KMS-11 (cell line): Measurements from ENCODE around the gene HIVEP1.
"Not testable (repeated sequence)": the region's sequence is repeated elsewhere in the genome, so short reads cannot be mapped to it uniquely, and the experiment has no call there.

Experiments used
- H2AFZ ChIP-seq: fragments of 200-600 bp; sonication (generic); 2 replicates; pipeline ENCODE4 v1.6.1; 2016; ENCODE audit warnings: antibody characterized with exemption, mixed run types, low read depth
- H3K27ac ChIP-seq: fragments of 200-600 bp; sonication (generic); 2 replicates; pipeline ENCODE4 v1.6.1; 2016; ENCODE audit warnings: mild to moderate bottlenecking, mixed run types
- H3K27me3 ChIP-seq: fragments of 200-600 bp; sonication (generic); 2 replicates; pipeline ENCODE4 v1.6.1; 2017; ENCODE audit warnings: mild to moderate bottlenecking, low read depth, mixed run types, moderate library complexity; ENCODE audit not compliant: insufficient read depth
- H3K36me3 ChIP-seq: fragments of 200-600 bp; sonication (generic); 2 replicates; pipeline ENCODE4 v1.6.1; 2017; ENCODE audit warnings: mild to moderate bottlenecking, mixed run types; ENCODE audit not compliant: insufficient read depth
- H3K4me1 ChIP-seq: fragments of 200-600 bp; sonication (generic); 2 replicates; pipeline ENCODE4 v1.6.1; 2016; ENCODE audit warnings: mild to moderate bottlenecking, low read depth, mixed run types; ENCODE audit not compliant: poor library complexity, severe bottlenecking
- H3K4me2 ChIP-seq: fragments of 200-600 bp; sonication (generic); 2 replicates; pipeline ENCODE4 v1.7.0; 2016; ENCODE audit warnings: mild to moderate bottlenecking, mixed run types
- H3K4me3 ChIP-seq: fragments of 200-600 bp; sonication (generic); IDR thresholded peaks from 2 replicates; pipeline ENCODE4 v1.6.1; 2017; ENCODE audit warnings: low read depth, low read length, mixed read lengths; ENCODE audit not compliant: insufficient read depth
- H3K79me2 ChIP-seq: fragments of 200-600 bp; sonication (generic); 2 replicates; pipeline ENCODE4 v1.6.1; 2016; ENCODE audit warnings: low read depth, mixed run types; ENCODE audit not compliant: insufficient read depth
- H3K9ac ChIP-seq: fragments of 200-600 bp; sonication (generic); 2 replicates; pipeline ENCODE4 v1.6.1; 2016; ENCODE audit warnings: mild to moderate bottlenecking, mixed run types
- H4K20me1 ChIP-seq: fragments of 200-600 bp; sonication (generic); 2 replicates; pipeline ENCODE4 v1.6.1; 2016; ENCODE audit warnings: mild to moderate bottlenecking, mixed run types; ENCODE audit not compliant: insufficient read depth
- TF ChIP-seq, protein P1 (sequence below): fragments of 200-600 bp; sonication (generic); conservative IDR thresholded peaks from 2 replicates; pipeline ENCODE4 v1.6.1; 2017; ENCODE audit warnings: low read depth, mild to moderate bottlenecking, antibody characterized with exemption, low read length, moderate library complexity, mixed read lengths

HIVEP1 gene

DNA sequence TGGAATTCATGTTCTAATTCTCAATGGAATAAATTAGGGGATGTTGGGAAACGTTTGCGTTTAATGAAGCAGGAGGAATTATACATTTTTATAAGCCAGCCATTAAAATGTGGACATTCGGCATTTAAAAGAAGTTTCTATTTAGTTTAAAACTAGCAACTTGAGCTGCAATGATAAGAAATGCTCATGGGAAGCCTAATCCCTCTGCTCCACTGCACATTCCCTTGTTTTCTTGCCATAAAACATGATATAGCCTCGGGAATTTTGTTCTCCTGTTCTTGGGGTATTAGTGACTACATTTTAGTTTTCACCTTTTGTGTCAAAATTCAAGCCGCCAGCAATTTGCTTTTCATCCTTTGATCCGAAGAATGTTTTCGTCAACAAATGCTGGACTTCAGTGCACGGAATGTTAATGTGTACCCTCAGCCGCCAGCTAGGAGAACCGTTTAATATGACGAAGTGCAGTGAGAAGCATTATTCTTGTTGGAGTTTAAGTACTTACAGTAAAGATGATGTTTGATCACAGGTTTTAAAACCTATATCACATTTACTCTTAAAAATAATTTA is 137.9 kb downstream of the HIVEP1 start:
- no peaks in the 10 kb centered on the region for H3K4me1 ChIP-seq
- H3K27me3 ChIP-seq = no peaks in the 10 kb centered on the region
- no peak overlapping the region for H3K4me3 ChIP-seq
- TF ChIP-seq, protein P1, sequence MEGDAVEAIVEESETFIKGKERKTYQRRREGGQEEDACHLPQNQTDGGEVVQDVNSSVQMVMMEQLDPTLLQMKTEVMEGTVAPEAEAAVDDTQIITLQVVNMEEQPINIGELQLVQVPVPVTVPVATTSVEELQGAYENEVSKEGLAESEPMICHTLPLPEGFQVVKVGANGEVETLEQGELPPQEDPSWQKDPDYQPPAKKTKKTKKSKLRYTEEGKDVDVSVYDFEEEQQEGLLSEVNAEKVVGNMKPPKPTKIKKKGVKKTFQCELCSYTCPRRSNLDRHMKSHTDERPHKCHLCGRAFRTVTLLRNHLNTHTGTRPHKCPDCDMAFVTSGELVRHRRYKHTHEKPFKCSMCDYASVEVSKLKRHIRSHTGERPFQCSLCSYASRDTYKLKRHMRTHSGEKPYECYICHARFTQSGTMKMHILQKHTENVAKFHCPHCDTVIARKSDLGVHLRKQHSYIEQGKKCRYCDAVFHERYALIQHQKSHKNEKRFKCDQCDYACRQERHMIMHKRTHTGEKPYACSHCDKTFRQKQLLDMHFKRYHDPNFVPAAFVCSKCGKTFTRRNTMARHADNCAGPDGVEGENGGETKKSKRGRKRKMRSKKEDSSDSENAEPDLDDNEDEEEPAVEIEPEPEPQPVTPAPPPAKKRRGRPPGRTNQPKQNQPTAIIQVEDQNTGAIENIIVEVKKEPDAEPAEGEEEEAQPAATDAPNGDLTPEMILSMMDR = no peak
- H3K9ac ChIP-seq = no peak overlapping the region
- H3K27ac ChIP-seq = no peak overlapping the region
- no peaks in the 10 kb centered on the region for H3K79me2 ChIP-seq
- no peak overlapping the region for H3K4me2 ChIP-seq
- no peaks in the 10 kb centered on the region for H3K36me3 ChIP-seq
- no peak overlapping the region for H2AFZ ChIP-seq
- no peaks in the 10 kb centered on the region for H4K20me1 ChIP-seq

DNA sequence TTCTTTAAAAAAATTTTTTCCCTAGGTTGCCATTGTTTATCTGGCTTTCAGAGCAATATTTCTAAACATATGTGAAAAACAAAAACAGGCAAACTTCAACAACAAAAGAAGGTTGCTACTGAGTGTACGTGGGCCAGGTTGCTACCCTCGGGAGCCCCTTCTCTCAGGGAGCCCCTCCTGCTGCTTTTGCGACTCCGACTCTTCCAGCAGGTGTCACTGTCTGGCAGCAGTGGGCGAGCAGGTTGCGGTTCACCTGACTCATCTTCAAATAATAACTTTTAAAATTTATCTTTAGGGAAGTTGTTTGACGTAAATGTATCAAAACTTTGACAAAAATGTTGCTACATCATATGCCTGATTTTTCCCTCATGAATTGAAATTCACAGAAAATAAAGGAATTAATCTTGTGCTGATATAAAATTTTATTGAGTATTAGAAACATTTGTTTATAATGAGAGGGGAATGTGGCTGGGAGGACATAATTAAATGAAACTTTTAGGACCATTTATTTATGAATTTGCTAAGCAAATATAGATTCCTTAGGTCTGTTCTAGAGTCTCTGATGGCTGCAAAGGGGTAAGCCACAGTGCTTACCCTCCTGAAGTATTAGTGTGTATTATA is 138.8 kb downstream of the HIVEP1 start:
- Histone ChIP-seq H3K27ac (no peak overlapping the region), H3K4me3 (no peak overlapping the region), H3K79me2 (no peaks in the 10 kb centered on the region), H3K4me2 (no peak overlapping the region), H3K9ac (no peak overlapping the region), H3K36me3 (no peaks in the 10 kb centered on the region), H2AFZ (no peak overlapping the region), H3K27me3 (no peaks in the 10 kb centered on the region), H4K20me1 (no peaks in the 10 kb centered on the region), H3K4me1 (no peaks in the 10 kb centered on the region)
- TF ChIP-seq, protein P1 = no peak

DNA sequence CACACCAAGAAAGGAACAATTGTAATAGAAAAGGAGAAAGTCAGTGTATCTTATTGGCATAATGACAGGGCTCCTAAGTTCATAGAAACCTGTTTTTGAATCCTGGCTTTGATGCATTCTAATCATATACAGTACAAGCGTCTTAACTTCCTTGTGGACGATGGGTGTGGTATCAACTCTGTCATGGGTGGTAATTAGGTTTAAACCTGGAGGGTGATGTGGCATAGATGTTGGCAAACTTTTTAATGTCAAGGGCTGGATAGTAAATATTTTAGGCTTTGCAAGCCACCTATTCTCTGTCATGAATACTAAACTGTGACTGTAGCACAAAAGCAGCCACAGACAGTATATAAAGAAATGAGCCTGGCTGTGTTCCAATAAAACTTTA is 139.3 kb downstream of the HIVEP1 start:
- Histone ChIP-seq H3K36me3 (no peaks in the 10 kb centered on the region), H3K4me3 (no peak overlapping the region), H3K4me1 (no peaks in the 10 kb centered on the region), H2AFZ (no peak overlapping the region), H4K20me1 (no peaks in the 10 kb centered on the region), H3K9ac (no peak overlapping the region), H3K27me3 (no peaks in the 10 kb centered on the region), H3K4me2 (no peak overlapping the region), H3K27ac (no peak overlapping the region), H3K79me2 (no peaks in the 10 kb centered on the region)
- TF ChIP-seq, protein P1 = no peak

DNA sequence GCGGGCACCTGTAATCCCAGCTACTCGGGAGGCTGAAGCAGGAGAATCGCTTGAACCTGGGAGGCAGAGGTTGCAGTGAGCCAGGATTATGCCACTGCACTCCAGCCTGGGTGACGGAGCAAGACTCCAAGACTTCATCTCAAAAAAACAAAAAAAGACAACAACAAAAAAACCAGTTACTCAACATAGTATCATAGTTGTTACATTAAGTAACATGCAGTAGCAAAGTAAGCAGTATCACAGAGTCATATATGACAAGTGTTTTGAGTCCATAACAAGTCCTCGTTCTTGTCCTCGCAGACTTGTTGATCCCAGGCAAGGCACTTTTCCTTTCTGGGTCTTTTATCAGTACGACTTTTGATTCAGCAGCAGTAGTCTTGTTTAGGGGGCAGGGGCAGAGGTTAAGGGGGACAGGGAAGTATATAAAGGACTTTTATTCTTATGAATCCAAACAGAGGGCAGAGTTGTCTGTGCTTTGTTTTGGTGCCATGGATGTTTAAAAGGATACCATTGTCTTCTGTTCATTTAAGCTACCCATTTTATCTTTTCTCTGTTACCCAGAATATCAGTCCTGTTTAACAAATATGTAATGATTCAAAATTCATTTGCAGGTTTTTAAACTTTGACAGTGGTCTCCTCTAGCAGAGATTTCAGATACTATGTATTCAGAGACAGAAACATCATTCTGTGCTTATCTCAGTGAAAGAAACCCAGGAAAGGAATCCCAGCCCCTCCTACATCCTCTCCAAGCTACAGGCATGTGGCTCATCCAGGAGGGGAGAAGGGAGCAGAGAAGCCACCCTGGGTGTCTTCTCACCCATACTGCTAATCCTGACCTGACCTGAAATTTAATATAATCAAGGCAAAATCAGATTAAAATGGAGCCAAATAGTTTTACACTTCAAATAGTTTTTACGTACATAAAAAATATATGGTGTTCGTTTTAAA is 140.2 kb downstream of the HIVEP1 start:
- Histone ChIP-seq H4K20me1 (no peaks in the 10 kb centered on the region), H3K4me1 (no peaks in the 10 kb centered on the region), H3K4me3 (no peak overlapping the region), H3K4me2 (no peak overlapping the region), H2AFZ (no peak overlapping the region), H3K79me2 (no peaks in the 10 kb centered on the region), H3K27ac (no peak overlapping the region), H3K36me3 (no peaks in the 10 kb centered on the region), H3K27me3 (no peaks in the 10 kb centered on the region), H3K9ac (no peak overlapping the region)
- TF ChIP-seq, protein P1 = no peak

DNA sequence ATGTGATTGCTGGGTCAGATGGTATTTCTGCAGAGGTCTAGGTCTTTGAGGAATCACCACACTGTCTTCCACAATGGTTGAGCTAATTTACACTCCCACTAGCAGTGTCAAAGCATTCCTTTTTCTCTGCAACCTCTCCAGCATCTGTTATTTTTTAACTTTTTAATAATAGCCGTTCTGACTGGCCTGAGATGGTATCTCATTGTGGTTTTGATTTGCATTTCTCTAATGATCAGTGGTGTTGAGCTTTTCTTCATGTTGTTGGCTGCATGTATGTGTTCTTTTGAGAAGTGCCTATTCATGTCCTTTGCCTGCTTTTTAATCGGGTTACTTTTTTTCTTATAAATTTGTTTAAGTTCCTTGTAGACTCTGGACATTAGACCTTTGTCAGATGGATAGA is 143.7 kb downstream of the HIVEP1 start:
- H4K20me1 ChIP-seq, H3K4me3 ChIP-seq, H3K4me1 ChIP-seq, H3K36me3 ChIP-seq, H3K27me3 ChIP-seq, H3K9ac ChIP-seq, H3K27ac ChIP-seq, H3K4me2 ChIP-seq, H3K79me2 ChIP-seq, H2AFZ ChIP-seq: not testable (repeated sequence)
